Activated B cell treated with CpG ODN at 0.5 μM for 24 hours (primary cell): ENCODE data around the gene GBP2. TPM values are rescaled to one million over a fixed set of nuclear protein-coding genes. Genes with fewer than 3 reads are reported as not detected.
"Not testable (repeated sequence)": the region's sequence is repeated elsewhere in the genome, so short reads cannot be mapped to it uniquely, and the experiment has no call there.

ENCODE experiments used
- ATAC-seq: fragments of 200-7000 bp; cut with Tn5 transposase; one replicate; pipeline ENCODE4 v1.10.0; 2021; ENCODE audit warnings: low read depth, mild to moderate bottlenecking, moderate library complexity
- CTCF ChIA-PET: fragments of 350-600 bp; sonication (Branson Sonifier 250); formaldehyde crosslinking; loops from one replicate; lab custom pipeline; 2021; ENCODE audit warnings: antibody characterized with exemption; lab: Charles Lee
- POLR2A ChIA-PET: fragments of 350-600 bp; sonication (Branson Sonifier 250); formaldehyde crosslinking; loops from one replicate; lab custom pipeline; 2021; ENCODE audit warnings: antibody characterized with exemption; lab: Charles Lee
- DNase-seq: peaks from one replicate; pipeline ENCODE4 v3.0.0; 2022
- H3K27ac Mint-ChIP-seq: one replicate; pipeline ENCODE4 v1.8.0; 2020; ENCODE audit warnings: mixed read lengths
- H3K27me3 Mint-ChIP-seq: one replicate; pipeline ENCODE4 v1.8.0; 2021; ENCODE audit warnings: mixed read lengths
- H3K36me3 Mint-ChIP-seq: one replicate; pipeline ENCODE4 v1.8.0; 2021; ENCODE audit warnings: low read depth, mixed read lengths
- H3K4me1 Mint-ChIP-seq: one replicate; pipeline ENCODE4 v1.8.0; 2021; ENCODE audit warnings: mixed read lengths
- H3K4me3 Mint-ChIP-seq: one replicate; pipeline ENCODE4 v1.8.0; 2020; ENCODE audit warnings: mild to moderate bottlenecking, mixed read lengths
- H3K9me3 Mint-ChIP-seq: one replicate; pipeline ENCODE4 v1.8.0; 2020; ENCODE audit warnings: mixed read lengths
- intact Hi-C: fragments of 100-400 bp; cut with micrococcal nuclease; formaldehyde crosslinking; loops from one replicate; pipeline ENCODE4 v1.15.1; 2024
- total RNA-seq: library from RNA; stranded (reverse); gene quantifications from 2 replicates; pipeline ENCODE4 v1.2.3, GENCODE V29; 2022
- TF ChIP-seq, protein P1 (sequence below): fragments of 200-600 bp; IDR thresholded peaks from one replicate; pipeline ENCODE4 v1.8.0; 2022; ENCODE audit warnings: antibody characterized with exemption, mild to moderate bottlenecking

The GBP2 gene
- total RNA-seq, 1 donor from 2014 or later: 26.7 TPM

- no peak for DNase-seq
- no peak for ATAC-seq
- H3K4me3 Mint-ChIP-seq: no peak overlapping the region
- H3K9me3 Mint-ChIP-seq: no peaks in the 10 kb centered on the region
- H3K27ac Mint-ChIP-seq: no peak overlapping the region
- TF ChIP-seq, protein P1, sequence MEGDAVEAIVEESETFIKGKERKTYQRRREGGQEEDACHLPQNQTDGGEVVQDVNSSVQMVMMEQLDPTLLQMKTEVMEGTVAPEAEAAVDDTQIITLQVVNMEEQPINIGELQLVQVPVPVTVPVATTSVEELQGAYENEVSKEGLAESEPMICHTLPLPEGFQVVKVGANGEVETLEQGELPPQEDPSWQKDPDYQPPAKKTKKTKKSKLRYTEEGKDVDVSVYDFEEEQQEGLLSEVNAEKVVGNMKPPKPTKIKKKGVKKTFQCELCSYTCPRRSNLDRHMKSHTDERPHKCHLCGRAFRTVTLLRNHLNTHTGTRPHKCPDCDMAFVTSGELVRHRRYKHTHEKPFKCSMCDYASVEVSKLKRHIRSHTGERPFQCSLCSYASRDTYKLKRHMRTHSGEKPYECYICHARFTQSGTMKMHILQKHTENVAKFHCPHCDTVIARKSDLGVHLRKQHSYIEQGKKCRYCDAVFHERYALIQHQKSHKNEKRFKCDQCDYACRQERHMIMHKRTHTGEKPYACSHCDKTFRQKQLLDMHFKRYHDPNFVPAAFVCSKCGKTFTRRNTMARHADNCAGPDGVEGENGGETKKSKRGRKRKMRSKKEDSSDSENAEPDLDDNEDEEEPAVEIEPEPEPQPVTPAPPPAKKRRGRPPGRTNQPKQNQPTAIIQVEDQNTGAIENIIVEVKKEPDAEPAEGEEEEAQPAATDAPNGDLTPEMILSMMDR: no peak
- intact Hi-C loops: no loop called here
- ChIA-PET CTCF (no interaction called here), POLR2A (no interaction called here)
- no peaks in the 10 kb centered on the region for H3K36me3 Mint-ChIP-seq
- no peaks in the 10 kb centered on the region for H3K4me1 Mint-ChIP-seq
- no peaks in the 10 kb centered on the region for H3K27me3 Mint-ChIP-seq
Measured at GRCh38 chr1:89143484-89143883, 17.6 kb upstream of the GBP2 start.

GRCh38 chr1:89142160-89142559, 16.2 kb upstream of the GBP2 start:
- intact Hi-C loops: no loop called here
- Mint-ChIP-seq H3K4me3 (no peak overlapping the region), H3K4me1 (no peaks in the 10 kb centered on the region), H3K27ac (no peak overlapping the region), H3K9me3 (no peaks in the 10 kb centered on the region), H3K36me3 (no peaks in the 10 kb centered on the region), H3K27me3 (no peaks in the 10 kb centered on the region)
- no peak for ATAC-seq
- DNase-seq: no peak
- TF ChIP-seq, protein P1: no peak
- POLR2A ChIA-PET: no interaction called here
- CTCF ChIA-PET: no interaction called here

GRCh38 chr1:89133747-89134146, 7.8 kb upstream of the GBP2 start:
- DNase-seq (no peak), ATAC-seq (no peak)
- Mint-ChIP-seq H3K4me3 (no peak overlapping the region), H3K9me3 (no peaks in the 10 kb centered on the region), H3K36me3 (no peaks in the 10 kb centered on the region), H3K4me1 (peaks cover 15% of the 10 kb centered on the region), H3K27me3 (peaks cover 4% of the 10 kb centered on the region), H3K27ac (no peak overlapping the region)
- intact Hi-C loops: no loop called here
- POLR2A ChIA-PET: no interaction called here
- TF ChIP-seq, protein P1: no peak
- CTCF ChIA-PET: no interaction called here

DNA sequence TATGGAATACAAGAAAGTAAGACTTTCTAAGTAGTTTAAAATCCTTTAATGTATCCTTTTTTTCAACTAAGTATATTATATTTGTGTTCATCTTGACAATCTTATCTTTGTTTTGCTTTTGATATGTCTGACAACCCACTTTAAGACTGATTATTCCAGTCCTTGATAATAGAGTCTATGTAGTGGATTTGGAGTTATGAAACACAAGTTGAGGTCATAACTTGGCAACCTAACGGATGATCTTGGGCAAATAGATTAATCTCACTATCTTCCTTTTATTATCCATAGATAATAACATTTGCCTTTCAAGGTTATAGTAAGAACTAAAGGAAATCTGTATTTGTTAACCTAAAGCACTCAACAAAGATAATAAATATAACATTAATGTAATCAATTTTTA, 4.8 kb upstream of the GBP2 start:
- POLR2A ChIA-PET: no interaction called here
- H3K27ac Mint-ChIP-seq: no peak overlapping the region
- intact Hi-C loops: loop anchor here (1.0 kb wide), 1 partner anchor 69 kb away; no protein-coding TSS in a partner anchor

GRCh38 chr1:89129911-89130310, 4.0 kb upstream of the GBP2 start:
- Mint-ChIP-seq H3K9me3 (peaks cover 2% of the 10 kb centered on the region), H3K36me3 (peaks cover 2% of the 10 kb centered on the region), H3K27me3 (peaks cover 4% of the 10 kb centered on the region), H3K4me3 (peak overlapping the region; percentile 71), H3K4me1 (peaks cover 43% of the 10 kb centered on the region), H3K27ac (peak overlapping the region; percentile 78)
- TF ChIP-seq, protein P1: no peak
- ATAC-seq: no peak
- no peak for DNase-seq
- ChIA-PET CTCF (no interaction called here), POLR2A (no interaction called here)
- intact Hi-C loops: loop anchor here (1.0 kb wide), 1 partner anchor 69 kb away; no protein-coding TSS in a partner anchor

More for the DNA sequence above, 4.8 kb upstream of the GBP2 start:
- Mint-ChIP-seq H3K4me1 (peaks cover 35% of the 10 kb centered on the region), H3K4me3 (no peak overlapping the region), H3K27me3 (peaks cover 4% of the 10 kb centered on the region), H3K9me3 (peaks cover 2% of the 10 kb centered on the region), H3K36me3 (peaks cover 2% of the 10 kb centered on the region)
- TF ChIP-seq, protein P1: no peak
- DNase-seq (no peak), ATAC-seq (no peak)
- CTCF ChIA-PET: no interaction called here

DNA sequence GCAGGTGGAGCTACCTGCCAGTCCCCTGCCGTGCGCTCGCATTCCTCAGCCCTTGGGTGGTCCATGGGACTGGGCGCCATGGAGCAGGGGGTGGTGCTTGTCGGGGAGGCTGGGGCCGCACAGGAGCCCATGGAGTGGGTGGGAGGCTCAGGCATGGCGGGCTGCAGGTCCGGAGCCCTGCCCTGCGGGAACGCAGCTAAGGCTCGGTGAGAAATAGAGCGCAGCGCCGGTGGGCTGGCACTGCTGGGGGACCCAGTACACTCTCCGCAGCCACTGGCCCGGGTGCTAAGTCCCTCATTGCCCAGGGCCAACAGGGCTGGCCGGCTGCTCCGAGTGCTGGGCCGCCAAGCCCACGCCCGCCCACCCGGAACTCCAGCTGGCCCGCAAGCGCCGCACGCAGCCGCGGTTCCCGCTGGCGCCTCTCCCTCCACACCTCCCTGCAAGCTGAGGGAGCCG, 2.1 kb upstream of the GBP2 start:
- H3K27ac Mint-ChIP-seq, H3K9me3 Mint-ChIP-seq, H3K4me3 Mint-ChIP-seq, DNase-seq, CTCF ChIA-PET, intact Hi-C loops, H3K27me3 Mint-ChIP-seq, ATAC-seq, H3K36me3 Mint-ChIP-seq, POLR2A ChIA-PET: not testable (repeated sequence)
- peaks cover 57% of the 10 kb centered on the region for H3K4me1 Mint-ChIP-seq

DNA sequence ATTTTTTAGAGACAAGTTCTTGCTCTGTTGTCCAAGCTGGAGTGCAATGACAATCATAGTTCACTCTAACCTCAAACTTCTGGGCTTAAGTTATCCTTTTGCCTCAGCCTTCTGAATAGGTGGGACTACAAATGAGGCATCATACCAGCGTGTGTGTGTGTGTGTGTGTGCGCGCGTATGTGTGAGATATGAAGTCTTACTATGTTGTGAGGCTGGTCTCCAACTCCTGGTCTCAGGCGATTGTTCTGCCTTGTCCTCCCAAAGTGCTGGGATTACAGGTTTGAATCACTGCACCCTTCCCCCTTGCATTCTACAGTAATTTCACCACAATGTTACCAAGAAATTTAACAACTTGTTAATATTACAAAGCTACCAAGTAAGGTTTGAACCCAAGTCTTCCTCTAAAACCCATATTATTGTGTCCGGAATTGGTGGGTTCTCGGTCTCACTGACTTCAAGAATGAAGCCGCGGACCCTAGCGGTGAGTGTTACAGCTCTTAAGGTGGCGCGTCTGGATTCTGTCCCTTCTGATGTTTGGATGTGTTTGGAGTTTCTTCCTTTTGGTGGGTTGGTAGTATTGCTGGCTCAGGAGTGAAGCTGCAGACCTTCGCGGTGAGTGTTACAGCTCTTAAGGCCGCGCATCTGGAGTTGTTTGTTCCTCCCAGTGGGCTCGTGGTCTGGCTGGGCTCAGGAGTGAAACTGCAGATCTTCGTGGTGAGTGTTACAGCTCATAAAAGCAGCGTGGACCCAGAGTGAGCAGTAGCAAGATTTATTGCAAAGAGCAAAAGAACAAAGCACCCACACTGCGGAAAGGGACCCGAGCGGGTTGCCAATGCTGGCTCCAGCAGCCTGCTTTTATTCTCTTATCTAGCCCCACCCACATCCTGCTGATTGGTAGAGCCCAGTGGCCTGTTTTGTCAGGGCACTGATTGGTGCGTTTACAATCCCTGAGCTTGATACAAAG, 970 bp upstream of the GBP2 start:
- Mint-ChIP-seq H3K4me1 (peaks cover 64% of the 10 kb centered on the region), H3K4me3 (peak overlapping the region; percentile 87), H3K27ac (peak overlapping the region; percentile 92)
- ChIA-PET CTCF (interaction anchor here (0.7 to 2.7 kb wide), 3 partner anchors 41 to 232 kb away, joined by 3 to 6 read pairs (median 3); no protein-coding TSS in a partner anchor), POLR2A (interaction anchor here (1.0 to 1.9 kb wide), 4 partner anchors 11 to 75 kb away, joined by 3 to 6 read pairs (median 4); no protein-coding TSS in a partner anchor)
- not testable (repeated sequence) for H3K27me3 Mint-ChIP-seq, H3K9me3 Mint-ChIP-seq, DNase-seq, H3K36me3 Mint-ChIP-seq, ATAC-seq
- intact Hi-C loops: loop anchor here (2.0 kb wide), 1 partner anchor 72 kb away; the partner anchor contains the start of gene GBP4
